Type B pancreatic cell (in vitro differentiated cells): ENCODE data around the gene CSRP3. TPM values are rescaled to one million over a fixed set of nuclear protein-coding genes. Genes with fewer than 3 reads are reported as not detected.

Experiments used
- DNase-seq: peaks from one replicate; pipeline ENCODE4 v3.0.0; 2021; ENCODE audit warnings: mixed read lengths; ENCODE audit not compliant: unreplicated experiment; ENCODE audit errors: extremely low spot score
- H3K27ac Mint-ChIP-seq: 2 replicates; pipeline ENCODE4 v1.8.0; 2021; ENCODE audit warnings: mild to moderate bottlenecking, mixed read lengths
- H3K27me3 Mint-ChIP-seq: 2 replicates; pipeline ENCODE4 v1.8.0; 2021; ENCODE audit warnings: mixed read lengths
- H3K36me3 Mint-ChIP-seq: 2 replicates; pipeline ENCODE4 v1.8.0; 2021; ENCODE audit warnings: mixed read lengths
- H3K4me1 Mint-ChIP-seq: one replicate; pipeline ENCODE4 v1.8.0; 2021; ENCODE audit warnings: mixed read lengths; ENCODE audit not compliant: unreplicated experiment
- H3K4me3 Mint-ChIP-seq: 2 replicates; pipeline ENCODE4 v1.8.0; 2021; ENCODE audit warnings: mild to moderate bottlenecking, mixed read lengths
- H3K9me3 Mint-ChIP-seq: 2 replicates; pipeline ENCODE4 v1.8.0; 2021; ENCODE audit warnings: mixed read lengths
- total RNA-seq: library from RNA; stranded (reverse); gene quantifications from 2 replicates; pipeline ENCODE4 v1.2.1, GENCODE V29; 2021; ENCODE audit warnings: low replicate concordance
- TF ChIP-seq, protein P1 (sequence below): fragments of 200-600 bp; sonication (generic); conservative IDR thresholded peaks from 2 replicates; pipeline ENCODE4 v1.5.0; 2021; ENCODE audit warnings: antibody characterized with exemption, mild to moderate bottlenecking

CSRP3 gene
- total RNA-seq, 1 donor from 2014 or later: not detected

DNA sequence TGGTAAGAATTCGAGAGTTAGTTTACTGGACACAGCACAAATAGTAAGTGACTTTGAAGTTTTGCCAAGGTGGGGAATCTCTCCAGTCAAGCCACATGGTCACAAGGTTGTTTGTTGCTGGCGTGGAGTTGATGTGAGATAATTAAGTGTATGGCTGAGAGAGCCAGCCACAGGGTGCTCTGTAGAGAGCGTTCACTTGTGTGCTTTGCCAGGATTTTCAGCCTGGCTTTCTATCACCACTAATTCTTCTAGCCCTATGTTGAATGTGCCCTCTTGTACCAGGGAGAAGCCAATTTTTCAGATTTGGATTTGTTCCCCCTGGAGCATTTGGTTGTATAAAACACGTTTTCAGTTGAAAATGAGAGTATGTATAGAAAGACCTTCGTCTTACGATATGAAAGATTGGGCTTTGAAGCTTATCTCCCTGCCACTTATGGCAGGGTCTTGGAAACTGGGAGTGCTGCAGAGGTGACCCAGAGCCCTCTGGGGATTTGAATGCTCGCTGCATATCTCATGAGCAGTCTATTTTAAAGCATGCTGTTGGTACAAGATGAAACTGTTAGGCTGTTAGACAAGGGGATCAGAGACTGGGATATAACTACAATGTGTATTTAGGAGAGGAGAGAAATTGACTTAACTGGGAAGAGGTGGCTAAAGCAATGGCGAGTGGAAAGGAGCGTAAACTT, 28.6 kb downstream of the CSRP3 start:
- H3K27me3 Mint-ChIP-seq: no peaks in the 10 kb centered on the region
- no peaks in the 10 kb centered on the region for H3K4me1 Mint-ChIP-seq
- H3K27ac Mint-ChIP-seq: no peak overlapping the region
- TF ChIP-seq, protein P1, sequence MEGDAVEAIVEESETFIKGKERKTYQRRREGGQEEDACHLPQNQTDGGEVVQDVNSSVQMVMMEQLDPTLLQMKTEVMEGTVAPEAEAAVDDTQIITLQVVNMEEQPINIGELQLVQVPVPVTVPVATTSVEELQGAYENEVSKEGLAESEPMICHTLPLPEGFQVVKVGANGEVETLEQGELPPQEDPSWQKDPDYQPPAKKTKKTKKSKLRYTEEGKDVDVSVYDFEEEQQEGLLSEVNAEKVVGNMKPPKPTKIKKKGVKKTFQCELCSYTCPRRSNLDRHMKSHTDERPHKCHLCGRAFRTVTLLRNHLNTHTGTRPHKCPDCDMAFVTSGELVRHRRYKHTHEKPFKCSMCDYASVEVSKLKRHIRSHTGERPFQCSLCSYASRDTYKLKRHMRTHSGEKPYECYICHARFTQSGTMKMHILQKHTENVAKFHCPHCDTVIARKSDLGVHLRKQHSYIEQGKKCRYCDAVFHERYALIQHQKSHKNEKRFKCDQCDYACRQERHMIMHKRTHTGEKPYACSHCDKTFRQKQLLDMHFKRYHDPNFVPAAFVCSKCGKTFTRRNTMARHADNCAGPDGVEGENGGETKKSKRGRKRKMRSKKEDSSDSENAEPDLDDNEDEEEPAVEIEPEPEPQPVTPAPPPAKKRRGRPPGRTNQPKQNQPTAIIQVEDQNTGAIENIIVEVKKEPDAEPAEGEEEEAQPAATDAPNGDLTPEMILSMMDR: no peak
- peaks cover 33% of the 10 kb centered on the region for H3K36me3 Mint-ChIP-seq
- no peaks in the 10 kb centered on the region for H3K9me3 Mint-ChIP-seq
- no peak for DNase-seq
- no peak overlapping the region for H3K4me3 Mint-ChIP-seq

DNA sequence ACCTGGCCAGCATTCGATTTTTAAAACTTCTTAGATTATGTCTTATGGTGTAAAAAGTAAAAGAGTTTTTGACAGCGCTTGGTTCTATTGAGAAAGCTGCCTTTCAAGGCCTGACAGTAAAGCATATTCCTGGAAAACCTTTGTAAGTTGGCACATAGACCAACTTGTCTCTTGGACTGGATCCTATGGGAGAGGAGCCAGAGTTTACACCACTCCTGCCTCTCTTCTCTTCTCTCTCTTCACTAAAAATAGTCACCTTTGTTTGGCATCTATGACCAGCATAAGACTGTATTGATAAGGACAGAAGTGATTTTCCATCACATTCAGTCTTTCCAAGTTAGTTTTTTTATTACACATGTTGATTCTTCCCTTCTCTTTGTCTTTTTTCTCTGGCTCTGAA, 33.7 kb downstream of the CSRP3 start:
- Mint-ChIP-seq H3K9me3 (no peaks in the 10 kb centered on the region), H3K27ac (no peak overlapping the region), H3K36me3 (peaks cover 33% of the 10 kb centered on the region), H3K4me3 (no peak overlapping the region), H3K27me3 (no peaks in the 10 kb centered on the region), H3K4me1 (peaks cover 9% of the 10 kb centered on the region)
- TF ChIP-seq, protein P1: no peak
- DNase-seq: no peak

DNA sequence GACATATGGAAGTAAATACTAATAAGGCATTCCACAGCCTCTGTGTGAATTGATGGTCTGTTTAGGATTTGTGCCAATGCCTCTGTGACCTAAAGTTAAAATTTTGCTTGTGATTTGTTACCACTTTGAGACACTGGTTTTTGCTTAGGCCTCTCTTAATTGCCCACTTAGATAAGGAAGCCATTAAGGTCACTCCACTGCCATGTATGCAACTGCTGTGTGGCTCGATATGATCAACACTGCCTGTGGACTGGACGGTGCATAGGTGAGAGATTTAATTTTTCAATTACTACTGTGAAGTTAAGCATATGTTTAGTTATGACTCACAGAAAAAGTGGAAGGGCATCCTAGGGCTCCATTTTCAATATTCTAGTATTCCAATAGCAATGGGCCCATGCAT, 36.9 kb downstream of the CSRP3 start:
- Mint-ChIP-seq H3K27me3 (no peaks in the 10 kb centered on the region), H3K4me1 (peaks cover 9% of the 10 kb centered on the region), H3K27ac (no peak overlapping the region), H3K4me3 (no peak overlapping the region), H3K9me3 (no peaks in the 10 kb centered on the region), H3K36me3 (peaks cover 31% of the 10 kb centered on the region)
- DNase-seq: no peak
- TF ChIP-seq, protein P1: no peak

DNA sequence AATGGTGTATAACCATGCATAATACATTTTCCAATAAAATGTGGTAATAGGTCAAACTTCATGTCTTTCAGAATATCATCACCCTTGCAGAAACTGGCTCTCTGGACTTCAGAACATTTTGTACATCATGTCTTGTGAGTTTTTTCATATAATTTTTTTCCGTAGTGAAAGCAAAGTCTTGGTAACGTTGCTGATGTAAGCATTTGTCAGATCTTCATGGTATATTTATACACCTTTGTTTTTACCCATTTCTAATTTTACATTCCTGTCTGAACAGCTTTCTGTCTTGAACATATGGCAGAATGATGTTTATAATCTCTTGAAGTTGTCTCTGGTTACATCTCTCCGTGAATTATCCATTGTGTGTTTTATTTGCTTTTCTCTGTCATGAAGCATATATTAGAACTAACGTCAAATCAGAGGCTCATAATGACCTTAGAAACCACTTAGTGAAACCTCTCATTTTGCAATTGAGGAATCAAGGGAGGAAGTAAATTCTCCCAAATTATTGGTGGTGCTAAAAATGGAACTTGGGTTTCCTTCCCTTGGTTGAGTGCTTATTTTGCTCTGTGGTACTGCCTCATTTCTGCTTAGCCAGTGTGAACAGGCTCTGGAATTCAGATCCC, 37.4 kb downstream of the CSRP3 start:
- H3K36me3 Mint-ChIP-seq: peaks cover 33% of the 10 kb centered on the region
- no peak for DNase-seq
- TF ChIP-seq, protein P1: no peak
- no peak overlapping the region for H3K27ac Mint-ChIP-seq
- H3K9me3 Mint-ChIP-seq: no peaks in the 10 kb centered on the region
- no peak overlapping the region for H3K4me3 Mint-ChIP-seq
- H3K4me1 Mint-ChIP-seq: peaks cover 9% of the 10 kb centered on the region
- H3K27me3 Mint-ChIP-seq: no peaks in the 10 kb centered on the region

DNA sequence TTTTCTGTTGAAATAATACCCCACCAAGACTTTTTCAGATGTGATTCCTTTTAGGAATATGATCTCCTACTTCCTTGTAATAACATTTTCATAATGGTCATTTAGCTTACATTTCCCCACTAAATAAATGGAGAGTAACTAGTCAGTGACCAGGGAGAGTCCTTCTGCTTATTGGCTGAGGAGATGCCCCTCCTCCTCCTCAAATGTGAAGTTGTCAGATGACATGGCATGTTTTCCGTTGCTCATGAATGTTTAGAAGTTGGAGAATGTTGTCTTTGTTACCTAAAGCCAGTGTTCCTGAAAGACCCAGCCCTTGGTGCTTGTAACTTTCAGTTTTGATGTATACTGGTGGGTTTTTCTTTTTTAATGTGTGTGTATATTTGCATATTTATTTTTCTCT, 38.2 kb downstream of the CSRP3 start:
- Mint-ChIP-seq H3K4me3 (no peak overlapping the region), H3K9me3 (no peaks in the 10 kb centered on the region), H3K36me3 (peaks cover 36% of the 10 kb centered on the region), H3K4me1 (peaks cover 9% of the 10 kb centered on the region), H3K27ac (no peak overlapping the region), H3K27me3 (no peaks in the 10 kb centered on the region)
- DNase-seq: no peak
- TF ChIP-seq, protein P1: no peak
